HepG2 (cell line): ENCODE data around the gene TRAPPC3. TPM values are rescaled to one million over a fixed set of nuclear protein-coding genes. Genes with fewer than 3 reads are reported as not detected.

Experiments used
- GATAD2A ChIP-seq: IDR thresholded peaks from 2 replicates; pipeline ENCODE4 v1.6.1; 2016
- HIC2 ChIP-seq: sonication (generic); formaldehyde crosslinking; IDR thresholded peaks from 2 replicates; pipeline ENCODE4 v1.9.0; 2022; ENCODE audit warnings: low read depth, missing genetic modification reagents
- KMT2B ChIP-seq: IDR thresholded peaks from 2 replicates; pipeline ENCODE4 v1.6.1; 2016; ENCODE audit warnings: missing genetic modification reagents, missing compliant biosample characterization
- MTA3 ChIP-seq: sonication (generic); formaldehyde crosslinking; IDR thresholded peaks from 2 replicates; pipeline ENCODE4 v1.4.0; 2020; ENCODE audit warnings: missing genetic modification reagents
- PATZ1 ChIP-seq: sonication (generic); formaldehyde crosslinking; IDR thresholded peaks from 2 replicates; pipeline ENCODE4 v1.4.0; 2020; ENCODE audit warnings: missing genetic modification reagents
- PLRG1 ChIP-seq: fragments of 450-650 bp; conservative IDR thresholded peaks from 2 replicates; pipeline ENCODE4 v1.6.1; 2016
- SNRNP70 ChIP-seq: fragments of 200-400 bp; formaldehyde crosslinking; IDR thresholded peaks from 2 replicates; pipeline ENCODE4 v1.6.1; 2017; ENCODE audit warnings: mild to moderate bottlenecking, low read depth, low read length, moderate library complexity
- THAP11 ChIP-seq: IDR thresholded peaks from 2 replicates; pipeline ENCODE4 v1.6.1; 2016; ENCODE audit warnings: missing biosample characterization, missing genetic modification reagents
- XBP1 ChIP-seq: sonication (generic); formaldehyde crosslinking; IDR thresholded peaks from 2 replicates; pipeline ENCODE4 v1.5.0; 2020; ENCODE audit warnings: missing genetic modification reagents
- ZNF12 ChIP-seq: sonication (generic); formaldehyde crosslinking; IDR thresholded peaks from 2 replicates; pipeline ENCODE4 v1.5.0; 2020; ENCODE audit warnings: missing genetic modification reagents
- ZNF205 ChIP-seq: IDR thresholded peaks from 2 replicates; pipeline ENCODE4 v1.6.1; 2018; ENCODE audit warnings: missing biosample characterization, missing genetic modification reagents
- ZNF510 ChIP-seq: sonication (generic); formaldehyde crosslinking; IDR thresholded peaks from 2 replicates; pipeline ENCODE4 v1.4.0; 2020; ENCODE audit warnings: low read depth, mild to moderate bottlenecking, missing genetic modification reagents
- ZNF552 ChIP-seq: sonication (generic); formaldehyde crosslinking; IDR thresholded peaks from 2 replicates; pipeline ENCODE4 v1.9.0; 2022; ENCODE audit warnings: missing genetic modification reagents, mild to moderate bottlenecking, borderline replicate concordance
- ZNF660 ChIP-seq: sonication (generic); formaldehyde crosslinking; IDR thresholded peaks from 2 replicates; pipeline ENCODE4 v1.5.1; 2020; ENCODE audit warnings: mild to moderate bottlenecking, low read depth, missing genetic modification reagents, borderline replicate concordance
- ZNF720 ChIP-seq: sonication (generic); formaldehyde crosslinking; IDR thresholded peaks from 2 replicates; pipeline ENCODE4 v1.4.0; 2020; ENCODE audit warnings: missing genetic modification reagents
- ZNF784 ChIP-seq: sonication (generic); formaldehyde crosslinking; IDR thresholded peaks from 2 replicates; pipeline ENCODE4 v1.5.1; 2020; ENCODE audit warnings: missing genetic modification reagents, mild to moderate bottlenecking, borderline replicate concordance
- polyA plus RNA-seq, 8 experiments: library from polyadenylated mRNA; depleted of rRNA in 3 of 8; stranded (reverse) in 7 of 8; unstranded in 1 of 8; fragments of >200 nt; fragmentation: Illumina TruSeq in 4 of 8; extraction: Trizol in 4 of 8; gene quantifications; 2 replicates each; pipeline versions ENCODE4 v1.2.1 to v1.2.3, GENCODE V29; 2011 to 2016; ENCODE audit warnings: low read depth in 4 of 8, missing spikeins in 1 of 8, mixed read lengths in 1 of 8; ENCODE audit not compliant: insufficient read depth in 1 of 8
- total RNA-seq, 5 experiments: library from RNA; depleted of rRNA; stranded (reverse); fragments of >200 nt; fragmentation: Illumina TruSeq; extraction: Trizol; gene quantifications; 2 replicates each; pipeline ENCODE4 v1.2.3, GENCODE V29; 2016; ENCODE audit warnings: low read depth in 1 of 5
- TF ChIP-seq, protein P1 (sequence below): sonication (generic); formaldehyde crosslinking; IDR thresholded peaks from 2 replicates; pipeline ENCODE4 v1.5.0; 2020; ENCODE audit warnings: missing genetic modification reagents
- TF ChIP-seq, protein P2 (sequence below): fragments of 450-650 bp; IDR thresholded peaks from 2 replicates; pipeline ENCODE4 v1.6.1; 2017; ENCODE audit warnings: mild to moderate bottlenecking
- TF ChIP-seq, protein P3 (sequence below): sonication (generic); formaldehyde crosslinking; IDR thresholded peaks from 2 replicates; pipeline ENCODE4 v1.9.0; 2021; ENCODE audit warnings: missing genetic modification reagents, borderline replicate concordance

The TRAPPC3 gene
- total and polyA plus RNA-seq, 2 of the 13 experiments (the other 11 are each of a cell fraction or from before 2014, with no cell fraction given): 53.7 to 62.4 TPM

DNA sequence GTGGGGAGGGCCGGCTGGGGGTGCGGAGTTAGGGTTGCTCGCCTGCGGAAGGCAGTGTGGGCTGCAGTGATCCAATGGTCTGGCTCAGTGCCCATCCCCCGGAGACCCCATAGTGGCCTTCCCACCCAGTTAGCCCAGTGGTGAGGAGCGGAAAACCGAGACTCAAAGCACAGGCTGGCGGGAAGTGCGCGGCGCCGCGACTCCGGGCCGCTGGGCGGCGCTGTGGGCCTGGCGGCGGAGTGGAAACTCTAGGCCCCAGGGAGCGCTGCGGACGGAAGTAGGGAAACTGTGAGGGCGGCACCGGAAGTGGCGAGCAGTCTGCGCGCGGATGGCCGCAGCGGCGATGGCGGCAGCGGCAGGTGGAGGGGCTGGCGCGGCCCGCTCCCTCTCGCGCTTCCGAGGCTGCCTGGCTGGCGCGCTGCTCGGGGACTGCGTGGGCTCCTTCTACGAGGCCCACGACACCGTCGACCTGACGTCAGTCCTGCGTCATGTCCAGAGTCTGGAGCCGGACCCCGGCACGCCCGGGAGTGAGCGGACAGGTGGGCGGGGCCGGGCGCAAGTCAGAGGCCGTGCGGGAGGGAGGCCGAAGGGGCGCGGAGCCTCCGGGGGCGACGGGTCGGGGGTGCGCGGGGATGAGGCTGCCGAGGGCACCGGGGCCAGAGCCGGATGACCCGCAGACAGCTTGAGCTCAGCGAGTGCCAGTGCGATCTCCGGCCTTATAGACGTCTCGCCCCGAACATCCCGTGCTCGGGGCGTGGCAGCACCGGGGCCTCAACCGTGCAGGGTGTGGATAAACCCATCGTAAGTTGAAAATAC, 60.5 kb downstream of the TRAPPC3 start, which contains the start of gene ADPRS (continued):
- TF ChIP-seq, protein P1, sequence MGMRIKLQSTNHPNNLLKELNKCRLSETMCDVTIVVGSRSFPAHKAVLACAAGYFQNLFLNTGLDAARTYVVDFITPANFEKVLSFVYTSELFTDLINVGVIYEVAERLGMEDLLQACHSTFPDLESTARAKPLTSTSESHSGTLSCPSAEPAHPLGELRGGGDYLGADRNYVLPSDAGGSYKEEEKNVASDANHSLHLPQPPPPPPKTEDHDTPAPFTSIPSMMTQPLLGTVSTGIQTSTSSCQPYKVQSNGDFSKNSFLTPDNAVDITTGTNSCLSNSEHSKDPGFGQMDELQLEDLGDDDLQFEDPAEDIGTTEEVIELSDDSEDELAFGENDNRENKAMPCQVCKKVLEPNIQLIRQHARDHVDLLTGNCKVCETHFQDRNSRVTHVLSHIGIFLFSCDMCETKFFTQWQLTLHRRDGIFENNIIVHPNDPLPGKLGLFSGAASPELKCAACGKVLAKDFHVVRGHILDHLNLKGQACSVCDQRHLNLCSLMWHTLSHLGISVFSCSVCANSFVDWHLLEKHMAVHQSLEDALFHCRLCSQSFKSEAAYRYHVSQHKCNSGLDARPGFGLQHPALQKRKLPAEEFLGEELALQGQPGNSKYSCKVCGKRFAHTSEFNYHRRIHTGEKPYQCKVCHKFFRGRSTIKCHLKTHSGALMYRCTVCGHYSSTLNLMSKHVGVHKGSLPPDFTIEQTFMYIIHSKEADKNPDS (CRISPR knock-in tag): peak; percentile 60; the same call in 1 of the 2 replicates
- TF ChIP-seq HIC2 (CRISPR knock-in tag) (no peak), ZNF552 (CRISPR knock-in tag) (peak; percentile 82; the same call in 1 of the 2 replicates), ZNF205 (peak; percentile 97), XBP1 (CRISPR knock-in tag) (no peak), SNRNP70 (no peak), ZNF720 (no peak), PATZ1 (CRISPR knock-in tag) (peak; percentile 68; the same call in 1 of the 2 replicates), ZNF510 (no peak), ZNF660 (CRISPR knock-in tag) (no peak), GATAD2A (CRISPR knock-in tag) (peak; percentile 76), MTA3 (CRISPR knock-in tag) (no peak), PLRG1 (no peak), THAP11 (peak; percentile 97), KMT2B (CRISPR knock-in tag) (peak; percentile 91), ZNF784 (peak; percentile 92; the same call in 1 of the 2 replicates), ZNF12 (CRISPR knock-in tag) (no peak)
- TF ChIP-seq, protein P2, sequence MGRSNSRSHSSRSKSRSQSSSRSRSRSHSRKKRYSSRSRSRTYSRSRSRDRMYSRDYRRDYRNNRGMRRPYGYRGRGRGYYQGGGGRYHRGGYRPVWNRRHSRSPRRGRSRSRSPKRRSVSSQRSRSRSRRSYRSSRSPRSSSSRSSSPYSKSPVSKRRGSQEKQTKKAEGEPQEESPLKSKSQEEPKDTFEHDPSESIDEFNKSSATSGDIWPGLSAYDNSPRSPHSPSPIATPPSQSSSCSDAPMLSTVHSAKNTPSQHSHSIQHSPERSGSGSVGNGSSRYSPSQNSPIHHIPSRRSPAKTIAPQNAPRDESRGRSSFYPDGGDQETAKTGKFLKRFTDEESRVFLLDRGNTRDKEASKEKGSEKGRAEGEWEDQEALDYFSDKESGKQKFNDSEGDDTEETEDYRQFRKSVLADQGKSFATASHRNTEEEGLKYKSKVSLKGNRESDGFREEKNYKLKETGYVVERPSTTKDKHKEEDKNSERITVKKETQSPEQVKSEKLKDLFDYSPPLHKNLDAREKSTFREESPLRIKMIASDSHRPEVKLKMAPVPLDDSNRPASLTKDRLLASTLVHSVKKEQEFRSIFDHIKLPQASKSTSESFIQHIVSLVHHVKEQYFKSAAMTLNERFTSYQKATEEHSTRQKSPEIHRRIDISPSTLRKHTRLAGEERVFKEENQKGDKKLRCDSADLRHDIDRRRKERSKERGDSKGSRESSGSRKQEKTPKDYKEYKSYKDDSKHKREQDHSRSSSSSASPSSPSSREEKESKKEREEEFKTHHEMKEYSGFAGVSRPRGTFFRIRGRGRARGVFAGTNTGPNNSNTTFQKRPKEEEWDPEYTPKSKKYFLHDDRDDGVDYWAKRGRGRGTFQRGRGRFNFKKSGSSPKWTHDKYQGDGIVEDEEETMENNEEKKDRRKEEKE: no peak
- TF ChIP-seq, protein P3, sequence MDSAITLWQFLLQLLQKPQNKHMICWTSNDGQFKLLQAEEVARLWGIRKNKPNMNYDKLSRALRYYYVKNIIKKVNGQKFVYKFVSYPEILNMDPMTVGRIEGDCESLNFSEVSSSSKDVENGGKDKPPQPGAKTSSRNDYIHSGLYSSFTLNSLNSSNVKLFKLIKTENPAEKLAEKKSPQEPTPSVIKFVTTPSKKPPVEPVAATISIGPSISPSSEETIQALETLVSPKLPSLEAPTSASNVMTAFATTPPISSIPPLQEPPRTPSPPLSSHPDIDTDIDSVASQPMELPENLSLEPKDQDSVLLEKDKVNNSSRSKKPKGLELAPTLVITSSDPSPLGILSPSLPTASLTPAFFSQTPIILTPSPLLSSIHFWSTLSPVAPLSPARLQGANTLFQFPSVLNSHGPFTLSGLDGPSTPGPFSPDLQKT (CRISPR knock-in tag): no peak
